K562 (cell line): ENCODE measurements around the gene CAPS. TPM values are rescaled to one million over a fixed set of nuclear protein-coding genes. Genes with fewer than 3 reads are reported as not detected.
A peak's percentile ranks its signal among the peaks of the same experiment; 100 is the strongest.

Source experiments
- ATAC-seq: fragments of 200-7000 bp; cut with Tn5 transposase; 3 replicates; pipeline ENCODE4 v1.9.1; 2020; ENCODE audit warnings: moderate library complexity
- BruUV-seq: library from RNA; stranded (reverse); fragments of 400-500 nt; replicated peaks from 2 replicates; lab custom pipeline; 2021; lab: Mats Ljungman, UMichigan
- CTCF ChIA-PET: fragments of 300-600 bp; formaldehyde crosslinking; extraction: SDS; loops from one replicate; lab custom pipeline; 2021; ENCODE audit warnings: low intra/inter-chr PET ratio; lab: Yijun Ruan, JAX
- POLR2A ChIA-PET: fragments of 300-600, 350-650 bp; sonication (Branson Sonifier 250); formaldehyde crosslinking; extraction: SDS; loops from one replicate; lab custom pipeline; 2021; ENCODE audit warnings: antibody characterized with exemption, inconsistent platforms; lab: Yijun Ruan, JAX
- DNase-seq, 4 experiments: peaks; one replicate each; pipeline versions ENCODE4 v3.0.0 to v3.0.0-alpha.2; 2011 to 2018; ENCODE audit warnings: low spot score in 3 of 4, mixed read lengths in 3 of 4; ENCODE audit errors: extremely low read depth in 1 of 4
- FAIRE-seq: peaks from 2 replicates; lab custom pipeline; 2011; peaks lifted over from hg19 to GRCh38; lab: Jason Lieb, UNC
- H2AFZ ChIP-seq: 2 replicates; pipeline ENCODE4 v1.6.0; 2011; ENCODE audit warnings: low read depth, low read length, control low read depth, inconsistent platforms
- H3K27ac ChIP-seq: fragments of 200-600 bp; 3 replicates; pipeline ENCODE4 v1.8.0; 2011; ENCODE audit warnings: low read depth, mild to moderate bottlenecking, control low read depth, inconsistent platforms, low read length, moderate library complexity, mixed read lengths; ENCODE audit errors: extremely low read depth
- H3K27me3 ChIP-seq, 2 experiments: fragments of 300-600 bp in 1 of 2; 2 replicates in 1 of 2; 3 replicates in 1 of 2; pipeline versions ENCODE4 v1.6.0 to v1.8.0; 2011; ENCODE audit warnings: inconsistent platforms in 2 of 2, low read length in 2 of 2, mild to moderate bottlenecking in 1 of 2, mixed read lengths in 1 of 2, moderate library complexity in 1 of 2; ENCODE audit not compliant: control insufficient read depth in 2 of 2, insufficient read depth in 2 of 2
- H3K36me3 ChIP-seq: fragments of 300-600 bp; 3 replicates; pipeline ENCODE4 v1.8.0; 2011; ENCODE audit warnings: mild to moderate bottlenecking, low read length, inconsistent platforms; ENCODE audit not compliant: control insufficient read depth, insufficient read depth
- H3K4me1 ChIP-seq, 2 experiments: fragments of 200-600 bp in 1 of 2; replicated peaks in 1 of 2; 2 replicates in 1 of 2; 3 replicates in 1 of 2; pipeline versions ENCODE4 v1.5.1 to v1.8.0; 2011; ENCODE audit warnings: inconsistent platforms in 2 of 2, low read length in 2 of 2, mild to moderate bottlenecking in 1 of 2, mixed read lengths in 1 of 2, moderate library complexity in 1 of 2; ENCODE audit not compliant: control insufficient read depth in 2 of 2, insufficient read depth in 2 of 2
- H3K4me2 ChIP-seq: 2 replicates; pipeline ENCODE4 v1.6.1; 2011; ENCODE audit warnings: low read length, control low read depth, inconsistent platforms, mixed read lengths; ENCODE audit not compliant: insufficient read depth
- H3K4me3 ChIP-seq: fragments of 200-600 bp; sonication (generic), shearing (Covaris generic); 2 replicates; pipeline ENCODE4 v1.5.1; 2016; ENCODE audit warnings: control low read depth, inconsistent platforms
- H3K79me2 ChIP-seq: fragments of 200-600 bp; 3 replicates; pipeline ENCODE4 v1.8.0; 2011; ENCODE audit warnings: low read length, inconsistent platforms; ENCODE audit not compliant: control insufficient read depth, insufficient read depth
- H3K9ac ChIP-seq, 2 experiments: 2 replicates each; pipeline versions ENCODE4 v1.6.0 to v1.6.1; 2011; ENCODE audit warnings: low read depth in 2 of 2, low read length in 2 of 2, control low read depth in 1 of 2, inconsistent platforms in 1 of 2, mild to moderate bottlenecking in 1 of 2, mixed read lengths in 1 of 2; ENCODE audit not compliant: insufficient read depth in 1 of 2
- H3K9me1 ChIP-seq: one replicate; pipeline ENCODE4 v1.6.0; 2011; ENCODE audit warnings: inconsistent platforms, mild to moderate bottlenecking, low read length, moderate library complexity; ENCODE audit not compliant: control insufficient read depth, insufficient read depth
- H3K9me3 ChIP-seq: replicated peaks from 2 replicates; pipeline ENCODE4 v1.5.1; 2011; ENCODE audit warnings: low read depth, low read length, inconsistent platforms; ENCODE audit not compliant: control insufficient read depth, insufficient read depth
- H4K20me1 ChIP-seq: replicated peaks from 2 replicates; pipeline ENCODE4 v1.6.1; 2011; ENCODE audit warnings: low read length, inconsistent platforms, mixed read lengths; ENCODE audit not compliant: control insufficient read depth, insufficient read depth
- ARID2 ChIP-seq: fragments of 450-650 bp; IDR thresholded peaks from 2 replicates; pipeline ENCODE4 v1.6.1; 2017; ENCODE audit warnings: antibody characterized with exemption, mild to moderate bottlenecking
- ATF1 ChIP-seq, 2 experiments: fragments of 450-650 bp in 1 of 2; IDR thresholded peaks; 2 replicates each; pipeline ENCODE4 v1.6.1; 2016; ENCODE audit warnings: missing compliant biosample characterization in 1 of 2, missing genetic modification characterization in 1 of 2
- CBFA2T2 ChIP-seq: fragments of 450-650 bp; conservative IDR thresholded peaks from 2 replicates; pipeline ENCODE4 v1.6.1; 2017; ENCODE audit warnings: mild to moderate bottlenecking
- CCNT2 ChIP-seq: IDR thresholded peaks from 2 replicates; pipeline ENCODE4 v1.6.1; 2011; ENCODE audit warnings: borderline replicate concordance, low read depth, mild to moderate bottlenecking, moderate library complexity, mixed read lengths, low read length; ENCODE audit not compliant: insufficient read length; ENCODE audit errors: extremely low read depth
- GATA2 ChIP-seq: sonication (generic); formaldehyde crosslinking; IDR thresholded peaks from 2 replicates; pipeline ENCODE4 v1.4.0; 2020; ENCODE audit warnings: mild to moderate bottlenecking, missing genetic modification reagents
- JUND ChIP-seq, 2 experiments: IDR thresholded peaks; 2 replicates in 1 of 2; 3 replicates in 1 of 2; pipeline ENCODE4 v1.6.1; 2011; ENCODE audit warnings: borderline replicate concordance in 2 of 2, low read depth in 2 of 2, low read length in 2 of 2, improper control_type of control experiment in 1 of 2, missing biosample characterization in 1 of 2, missing genetic modification characterization in 1 of 2, missing genetic modification reagents in 1 of 2
- KLF16 ChIP-seq: IDR thresholded peaks from 2 replicates; pipeline ENCODE4 v1.6.1; 2016; ENCODE audit warnings: antibody characterized with exemption
- MEIS2 ChIP-seq: fragments of 450-650 bp; IDR thresholded peaks from 2 replicates; pipeline ENCODE4 v1.6.1; 2014; ENCODE audit warnings: mild to moderate bottlenecking; ENCODE audit not compliant: partially characterized antibody
- MXI1 ChIP-seq: IDR thresholded peaks from 2 replicates; pipeline ENCODE4 v1.6.1; 2011; ENCODE audit warnings: low read depth, mild to moderate bottlenecking, improper control_type of control experiment, low read length
- NFIC ChIP-seq: fragments of 450-650 bp; IDR thresholded peaks from 2 replicates; pipeline ENCODE4 v1.6.1; 2017; ENCODE audit warnings: mild to moderate bottlenecking, inconsistent platforms
- PTTG1 ChIP-seq: fragments of 450-650 bp; IDR thresholded peaks from 2 replicates; pipeline ENCODE4 v1.6.1; 2016; ENCODE audit warnings: low read depth, mild to moderate bottlenecking, missing genetic modification characterization, missing compliant biosample characterization
- SMARCA4 ChIP-seq: fragments of 450-650 bp; IDR thresholded peaks from 2 replicates; pipeline ENCODE4 v1.6.1; 2016
- TCF3 ChIP-seq: sonication (generic); formaldehyde crosslinking; IDR thresholded peaks from 2 replicates; pipeline ENCODE4 v1.4.0; 2020; ENCODE audit warnings: mild to moderate bottlenecking, missing genetic modification reagents
- TEAD4 ChIP-seq, 2 experiments: sonication (generic) in 1 of 2; formaldehyde crosslinking in 1 of 2; IDR thresholded peaks; 2 replicates each; pipeline versions ENCODE4 v1.6.1 to v1.8.0; 2012 to 2022; ENCODE audit warnings: borderline replicate concordance in 1 of 2, inconsistent platforms in 1 of 2, low read length in 1 of 2, mild to moderate bottlenecking in 1 of 2, missing genetic modification reagents in 1 of 2
- TRIM28 ChIP-seq: fragments of 450-650 bp; IDR thresholded peaks from 2 replicates; pipeline ENCODE4 v1.6.1; 2017
- ZBTB7A ChIP-seq: IDR thresholded peaks from 2 replicates; pipeline ENCODE4 v1.6.1; 2011; ENCODE audit warnings: low read depth, mild to moderate bottlenecking, low read length, moderate library complexity, borderline replicate concordance; ENCODE audit not compliant: control insufficient read depth
- WGBS: fragments of 100-300 bp; shearing (Covaris generic); methylation state at CpG from one replicate; pipeline ENCODE4 v1.1.6; 2016; ENCODE audit warnings: low coverage, mixed read lengths; ENCODE audit not compliant: insufficient coverage; ENCODE audit errors: missing lambda C conversion rate; 5-methylcytosine and 5-hydroxymethylcytosine counted together
- in situ Hi-C: fragments of 300-500 bp; cut with MboI; formaldehyde crosslinking; loops from 4 replicates; pipeline ENCODE4 v1.15.0; 2018; ENCODE audit warnings: inconsistent platforms, mixed read lengths
- intact Hi-C: fragments of 100-400 bp; cut with micrococcal nuclease; formaldehyde crosslinking; loops from 2 replicates; pipeline ENCODE4 v1.14.2; 2022
- polyA plus RNA-seq, 8 experiments: library from polyadenylated mRNA; depleted of rRNA in 4 of 8; stranded (reverse) in 5 of 8; unstranded in 3 of 8; fragments of >200 nt; fragmentation: Nextera tagmentation in 2 of 8; fragmentation: Illumina TruSeq in 1 of 8; extraction: Ambion mirVana in 2 of 8; extraction: Trizol in 1 of 8; gene quantifications; 2 replicates each; pipeline versions ENCODE4 v1.2.1 to v1.2.3, GENCODE V29; 2011 to 2014; ENCODE audit warnings: inconsistent platforms in 1 of 8, missing spikeins in 1 of 8
- total RNA-seq, 7 experiments: library from RNA; depleted of rRNA in 6 of 7; stranded (reverse); fragments of >200 nt in 6 of 7; fragmentation: Illumina TruSeq in 2 of 7; extraction: Trizol in 2 of 7; gene quantifications; 2 replicates each; pipeline versions ENCODE4 v1.2.1 to v1.2.3, GENCODE V29; 2011 to 2021; ENCODE audit warnings: low replicate concordance in 1 of 7
- TF ChIP-seq, protein P1 (sequence below): fragments of 450-650 bp; formaldehyde crosslinking; IDR thresholded peaks from 2 replicates; pipeline ENCODE4 v1.4.0; 2020; ENCODE audit warnings: mild to moderate bottlenecking, moderate library complexity
- TF ChIP-seq, protein P2 (sequence below), 2 experiments: fragments of 450-650 bp in 1 of 2; sonication (generic) in 1 of 2; formaldehyde crosslinking; conservative IDR thresholded peaks; 2 replicates each; pipeline versions ENCODE4 v1.4.0 to v1.8.1; 2020 to 2022; ENCODE audit warnings: mild to moderate bottlenecking in 1 of 2, missing genetic modification reagents in 1 of 2

Gene CAPS
- total and polyA plus RNA-seq, 9 of the 15 experiments (the other 6 are each of a cell fraction or from before 2014, with no cell fraction given): 0.15 to 4.0 (median 0.91) TPM

DNA sequence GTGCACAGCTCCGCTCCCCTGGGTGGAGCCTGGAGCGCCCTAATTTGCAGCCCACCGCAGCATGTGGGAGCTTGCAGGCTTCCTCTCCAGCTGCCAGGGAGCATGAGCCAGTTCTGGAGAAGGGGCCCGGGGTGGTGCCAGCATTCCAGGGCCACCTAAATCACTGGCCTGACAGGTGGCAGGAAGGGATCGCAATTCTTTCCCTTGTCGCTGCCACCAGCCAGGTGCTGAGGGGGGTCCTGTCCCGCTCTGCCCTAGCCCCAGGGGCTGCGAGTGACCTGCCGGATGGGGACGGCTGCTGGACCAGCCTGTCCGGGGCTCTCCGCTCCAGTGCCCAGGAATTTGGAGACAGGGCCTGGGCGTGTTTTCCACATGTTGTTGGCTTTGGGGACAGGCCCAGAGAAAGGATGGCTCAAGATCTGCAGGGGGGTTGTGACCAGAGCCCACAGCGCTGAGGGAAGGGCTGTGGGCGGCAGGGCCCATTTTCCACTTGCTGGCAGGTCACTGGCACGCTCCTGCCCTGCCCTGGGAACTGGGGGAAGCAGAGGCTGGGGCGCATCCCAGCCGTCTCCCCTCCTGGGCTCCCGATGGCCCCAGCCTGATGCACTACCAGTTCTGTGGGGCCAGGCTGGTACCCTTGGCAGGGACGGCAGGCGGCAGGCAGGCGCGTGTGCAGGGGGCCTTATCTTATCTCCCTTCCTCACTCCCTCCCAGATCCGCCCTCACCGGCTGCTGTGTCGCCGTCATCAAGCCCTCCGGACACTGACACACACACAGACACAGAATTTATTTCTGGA, 19.9 kb upstream of the CAPS start:
- Histone ChIP-seq H3K4me3 (no peak overlapping the region), H3K36me3 (peaks cover 33% of the 10 kb centered on the region; the same call in 2 of the 3 replicates), H3K4me1 (peaks cover 16 to 73% of the 10 kb centered on the region in 2 experiments), H3K4me2 (peak overlapping the region; percentile 21; the same call in 1 of the 2 replicates), H2AFZ (no peak overlapping the region), H3K9ac (peak overlapping the region in 1 of 2 experiments; percentile 86; a peak in 2 of 4 replicates), H3K27ac (no peak overlapping the region), H4K20me1 (peaks cover 30% of the 10 kb centered on the region), H3K9me3 (no peaks in the 10 kb centered on the region), H3K27me3 (no peaks in the 10 kb centered on the region), H3K79me2 (peaks cover 6% of the 10 kb centered on the region; the same call in 2 of the 3 replicates), H3K9me1 (peaks cover 5% of the 10 kb centered on the region)
- intact Hi-C loops: no loop called here
- ChIA-PET CTCF (interaction anchor here (3.9 kb wide), 1 partner anchor 89 kb away, joined by 48 read pairs; the partner anchor contains the start of gene NRTN), POLR2A (interaction anchor here (0.6 to 4.2 kb wide), 3 partner anchors 10 to 814 kb away, joined by 4 to 28 read pairs (median 5); partner anchors contain the start of genes NDUFA11 and VMAC)
- BruUV-seq: TSS peak; percentile 23
- peak; percentile 69 for ATAC-seq
- peak; percentile 69 for FAIRE-seq
- in situ Hi-C loops: loop anchor here (5.0 kb wide), 1 partner anchor 92 kb away; no protein-coding TSS in a partner anchor
- peak; percentile 50 to 76 (median 66) for DNase-seq
- 49% methylated on average over 25 of the region's 28 CpGs for WGBS
- TF ChIP-seq TEAD4 (IDR thresholded peaks at IDR 0.05; ENCODE audit: low read length) (peak; percentile 66), TEAD4 (CRISPR knock-in tag; IDR thresholded peaks at IDR 0.05; ENCODE audit: borderline replicate concordance) (no peak), TRIM28 (no peak), ARID2 (no peak), KLF16 (0 out of 2 replicates have a peak, but pooled peaks have one; percentile 21), CCNT2 (peak; percentile 61), GATA2 (0 out of 2 replicates have a peak, but pooled peaks have one; percentile 9), ZBTB7A (peak; percentile 60; the same call in 1 of the 2 replicates), NFIC (peak; percentile 48), ATF1 (CRISPR knock-in tag; IDR thresholded peaks at IDR 0.05) (no peak), ATF1 (tag; IDR thresholded peaks at IDR 0.05) (peak; percentile 57), PTTG1 (tag) (no peak), TCF3 (CRISPR knock-in tag) (peak; percentile 79), MXI1 (no peak), SMARCA4 (peak; percentile 71; the same call in 1 of the 2 replicates), JUND (IDR thresholded peaks at IDR 0.05; ENCODE audit: borderline replicate concordance, low read depth, low read length) (peak; percentile 64), JUND (tag; IDR thresholded peaks at IDR 0.05; ENCODE audit: borderline replicate concordance, low read depth, low read length) (no peak), MEIS2 (peak; percentile 24), CBFA2T2 (peak; percentile 64)
- TF ChIP-seq, protein P1, sequence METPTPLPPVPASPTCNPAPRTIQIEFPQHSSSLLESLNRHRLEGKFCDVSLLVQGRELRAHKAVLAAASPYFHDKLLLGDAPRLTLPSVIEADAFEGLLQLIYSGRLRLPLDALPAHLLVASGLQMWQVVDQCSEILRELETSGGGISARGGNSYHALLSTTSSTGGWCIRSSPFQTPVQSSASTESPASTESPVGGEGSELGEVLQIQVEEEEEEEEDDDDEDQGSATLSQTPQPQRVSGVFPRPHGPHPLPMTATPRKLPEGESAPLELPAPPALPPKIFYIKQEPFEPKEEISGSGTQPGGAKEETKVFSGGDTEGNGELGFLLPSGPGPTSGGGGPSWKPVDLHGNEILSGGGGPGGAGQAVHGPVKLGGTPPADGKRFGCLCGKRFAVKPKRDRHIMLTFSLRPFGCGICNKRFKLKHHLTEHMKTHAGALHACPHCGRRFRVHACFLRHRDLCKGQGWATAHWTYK (CRISPR knock-in tag): peak; percentile 26; the same call in 1 of the 2 replicates
- TF ChIP-seq, protein P2, sequence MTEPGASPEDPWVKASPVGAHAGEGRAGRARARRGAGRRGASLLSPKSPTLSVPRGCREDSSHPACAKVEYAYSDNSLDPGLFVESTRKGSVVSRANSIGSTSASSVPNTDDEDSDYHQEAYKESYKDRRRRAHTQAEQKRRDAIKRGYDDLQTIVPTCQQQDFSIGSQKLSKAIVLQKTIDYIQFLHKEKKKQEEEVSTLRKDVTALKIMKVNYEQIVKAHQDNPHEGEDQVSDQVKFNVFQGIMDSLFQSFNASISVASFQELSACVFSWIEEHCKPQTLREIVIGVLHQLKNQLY (CRISPR knock-in tag; conservative IDR thresholded peaks at IDR 0.05): no peak
